CD14-positive monocyte (primary cell): ENCODE results near the gene SIK3. TPM values are rescaled to one million over a fixed set of nuclear protein-coding genes. Genes with fewer than 3 reads are reported as not detected.

Experiments
- DNase-seq, 3 donors: peaks; one replicate each; pipeline ENCODE4 v3.0.0-alpha.2; 2011 to 2022
- H2AFZ ChIP-seq: 2 replicates; pipeline ENCODE4 v1.6.0; 2012; ENCODE audit warnings: mild to moderate bottlenecking, low read depth, low read length, inconsistent platforms; ENCODE audit not compliant: insufficient read depth, poor library complexity, severe bottlenecking
- H3K27ac ChIP-seq, 2 donors: 1 replicate in 1 of 2; 2 replicates in 1 of 2; pipeline ENCODE4 v1.5.1; 2012 to 2013; ENCODE audit warnings: low read length in 2 of 2, control low read depth in 1 of 2, inconsistent platforms in 1 of 2, low read depth in 1 of 2, mild to moderate bottlenecking in 1 of 2
- H3K27me3 ChIP-seq, 2 donors: one replicate each; pipeline versions ENCODE4 v1.6.0 to v1.6.1; 2011 to 2013; ENCODE audit warnings: low read length in 2 of 2; ENCODE audit not compliant: control insufficient read depth in 2 of 2, insufficient read depth in 2 of 2
- H3K36me3 ChIP-seq, 2 donors: replicated peaks in 1 of 2; 1 replicate in 1 of 2; 2 replicates in 1 of 2; pipeline versions ENCODE4 v1.5.1 to v1.6.1; 2012 to 2013; ENCODE audit warnings: low read length in 2 of 2, control low read depth in 1 of 2, inconsistent platforms in 1 of 2, mild to moderate bottlenecking in 1 of 2; ENCODE audit not compliant: insufficient read depth in 2 of 2, control insufficient read depth in 1 of 2
- H3K4me1 ChIP-seq, 2 donors: 1 replicate in 1 of 2; 2 replicates in 1 of 2; pipeline versions ENCODE4 v1.5.1 to v1.6.1; 2012 to 2013; ENCODE audit warnings: low read length in 2 of 2, control low read depth in 1 of 2, inconsistent platforms in 1 of 2, mild to moderate bottlenecking in 1 of 2, moderate library complexity in 1 of 2; ENCODE audit not compliant: insufficient read depth in 2 of 2, control insufficient read depth in 1 of 2
- H3K4me2 ChIP-seq: replicated peaks from 2 replicates; pipeline ENCODE3; 2012; ENCODE audit warnings: low read length, moderate library complexity, mild to moderate bottlenecking; ENCODE audit not compliant: poor library complexity, severe bottlenecking; ENCODE audit errors: extremely low read depth
- H3K4me3 ChIP-seq, 3 experiments: fragments of 200-600 bp in 1 of 3; sonication (generic) in 1 of 3; replicated peaks in 1 of 3; 1 replicate in 2 of 3; 2 replicates in 1 of 3; pipeline ENCODE4 v1.5.1; 2011 to 2013; ENCODE audit warnings: low read length in 3 of 3, mild to moderate bottlenecking in 3 of 3, control low read depth in 2 of 3, low read depth in 2 of 3, inconsistent platforms in 1 of 3, moderate library complexity in 1 of 3
- H3K79me2 ChIP-seq: 2 replicates; pipeline ENCODE4 v1.6.0; 2012; ENCODE audit warnings: mild to moderate bottlenecking, control low read depth, inconsistent platforms, low read length, moderate library complexity; ENCODE audit not compliant: insufficient read depth
- H3K9ac ChIP-seq: 2 replicates; pipeline ENCODE4 v1.6.0; 2017; ENCODE audit warnings: low read length, mild to moderate bottlenecking; ENCODE audit not compliant: insufficient read depth, poor library complexity, severe bottlenecking
- H3K9me3 ChIP-seq, 2 donors: replicated peaks in 1 of 2; 1 replicate in 1 of 2; 2 replicates in 1 of 2; pipeline versions ENCODE4 v1.5.1 to v1.6.1; 2012 to 2013; ENCODE audit warnings: low read length in 2 of 2, control low read depth in 1 of 2; ENCODE audit not compliant: control insufficient read depth in 1 of 2, insufficient read depth in 1 of 2
- H4K20me1 ChIP-seq: 2 replicates; pipeline ENCODE4 v1.6.0; 2012; ENCODE audit warnings: mild to moderate bottlenecking, low read length, control low read depth, moderate library complexity; ENCODE audit not compliant: insufficient read depth
- H3K27ac Mint-ChIP-seq, 7 donors: one replicate each; pipeline ENCODE4 v1.8.0; 2020; ENCODE audit warnings: mild to moderate bottlenecking in 7 of 7, mixed read lengths in 7 of 7, moderate library complexity in 6 of 7, inconsistent platforms in 2 of 7
- H3K27me3 Mint-ChIP-seq, 3 donors: one replicate each; pipeline ENCODE4 v1.8.0; 2021 to 2022; ENCODE audit warnings: low read depth in 3 of 3, mild to moderate bottlenecking in 3 of 3, mixed read lengths in 3 of 3, moderate library complexity in 3 of 3, inconsistent platforms in 1 of 3
- H3K36me3 Mint-ChIP-seq, 2 donors: one replicate each; pipeline ENCODE4 v1.8.0; 2020; ENCODE audit warnings: mixed read lengths in 2 of 2, inconsistent platforms in 1 of 2, mild to moderate bottlenecking in 1 of 2
- H3K4me1 Mint-ChIP-seq: one replicate; pipeline ENCODE4 v1.8.0; 2020; ENCODE audit warnings: mild to moderate bottlenecking, mixed read lengths
- H3K4me3 Mint-ChIP-seq, 2 donors: one replicate each; pipeline ENCODE4 v1.8.0; 2020; ENCODE audit warnings: mild to moderate bottlenecking in 2 of 2, mixed read lengths in 2 of 2, moderate library complexity in 1 of 2
- H3K9me3 Mint-ChIP-seq, 7 donors: one replicate each; pipeline ENCODE4 v1.8.0; 2020 to 2022; ENCODE audit warnings: mixed read lengths in 7 of 7, mild to moderate bottlenecking in 6 of 7, moderate library complexity in 6 of 7, inconsistent platforms in 2 of 7
- WGBS: methylation state at CpG from one replicate; pipeline ENCODE4 v1.1.5; 2013; ENCODE audit warnings: missing lambda C conversion rate; ENCODE audit not compliant: insufficient coverage; 5-methylcytosine and 5-hydroxymethylcytosine counted together
- intact Hi-C, 2 donors: fragments of 100-400 bp; cut with micrococcal nuclease; formaldehyde crosslinking; loops; one replicate each; pipeline versions ENCODE4 v1.15.0 to v1.15.1; 2023
- polyA plus RNA-seq, 3 donors: library from polyadenylated mRNA; depleted of rRNA in 1 of 3; unstranded in 2 of 3; stranded (reverse) in 1 of 3; fragments of 300-500 nt in 2 of 3; fragments of >200 nt in 1 of 3; fragmentation: Illumina TruSeq in 2 of 3; gene quantifications; 1 replicate in 2 of 3; 2 replicates in 1 of 3; pipeline ENCODE4 v1.2.3, GENCODE V29; 2012 to 2021
- TF ChIP-seq, protein P1 (sequence below): fragments of 200-600 bp; IDR thresholded peaks from one replicate; pipeline ENCODE4 v1.8.0; 2022; ENCODE audit warnings: antibody characterized with exemption, mild to moderate bottlenecking

Gene SIK3
- polyA plus RNA-seq, 3 donors, result 18.3 to 142 (median 20.0) TPM

DNA sequence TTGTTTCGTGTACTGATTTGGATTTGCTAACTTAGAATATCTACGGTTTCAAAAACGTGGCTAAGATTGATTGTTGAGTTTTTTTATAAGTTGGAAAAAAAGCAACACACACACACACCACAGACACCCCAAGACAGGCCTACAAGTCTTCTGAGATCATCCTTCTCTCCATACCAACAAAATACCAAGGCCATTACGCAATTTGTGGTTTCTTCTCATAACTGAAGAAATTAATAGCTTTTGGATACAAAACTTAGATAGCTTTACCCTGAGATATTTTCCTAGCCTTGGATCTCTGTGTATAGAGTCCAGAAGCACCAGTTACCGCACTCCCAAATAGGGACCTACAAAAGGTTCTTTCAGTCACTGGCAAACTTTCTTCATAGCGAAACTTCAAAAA, 113.6 kb downstream of the SIK3 start:
- H3K9ac ChIP-seq, result peak overlapping the region; percentile 39
- peak overlapping the region in 1 of 3 experiments; percentile 64 for H3K4me3 ChIP-seq
- WGBS, result no CpG with 5 or more reads among the region's 6 CpGs
- peaks cover 4% of the 10 kb centered on the region in 2 donors for H3K36me3 Mint-ChIP-seq
- peaks cover 88% of the 10 kb centered on the region for H3K4me1 Mint-ChIP-seq
- H3K4me2 ChIP-seq, result peak overlapping the region; percentile 74
- H3K9me3 ChIP-seq, result no peaks in the 10 kb centered on the region
- no peaks in the 10 kb centered on the region for H3K36me3 ChIP-seq
- peaks cover 99% of the 10 kb centered on the region in 2 donors for H3K4me1 ChIP-seq
- no peaks in the 10 kb centered on the region for H3K9me3 Mint-ChIP-seq
- DNase-seq, result peak; percentile 56 to 89 (median 79)
- H3K4me3 Mint-ChIP-seq, result peak overlapping the region in 1 of 2 donors; percentile 57
- intact Hi-C loops, result loop anchor here in 1 of 2 donors (5.0 kb wide), 1 partner anchor 113 kb away; the partner anchor contains the start of gene SIK3
- TF ChIP-seq, protein P1, sequence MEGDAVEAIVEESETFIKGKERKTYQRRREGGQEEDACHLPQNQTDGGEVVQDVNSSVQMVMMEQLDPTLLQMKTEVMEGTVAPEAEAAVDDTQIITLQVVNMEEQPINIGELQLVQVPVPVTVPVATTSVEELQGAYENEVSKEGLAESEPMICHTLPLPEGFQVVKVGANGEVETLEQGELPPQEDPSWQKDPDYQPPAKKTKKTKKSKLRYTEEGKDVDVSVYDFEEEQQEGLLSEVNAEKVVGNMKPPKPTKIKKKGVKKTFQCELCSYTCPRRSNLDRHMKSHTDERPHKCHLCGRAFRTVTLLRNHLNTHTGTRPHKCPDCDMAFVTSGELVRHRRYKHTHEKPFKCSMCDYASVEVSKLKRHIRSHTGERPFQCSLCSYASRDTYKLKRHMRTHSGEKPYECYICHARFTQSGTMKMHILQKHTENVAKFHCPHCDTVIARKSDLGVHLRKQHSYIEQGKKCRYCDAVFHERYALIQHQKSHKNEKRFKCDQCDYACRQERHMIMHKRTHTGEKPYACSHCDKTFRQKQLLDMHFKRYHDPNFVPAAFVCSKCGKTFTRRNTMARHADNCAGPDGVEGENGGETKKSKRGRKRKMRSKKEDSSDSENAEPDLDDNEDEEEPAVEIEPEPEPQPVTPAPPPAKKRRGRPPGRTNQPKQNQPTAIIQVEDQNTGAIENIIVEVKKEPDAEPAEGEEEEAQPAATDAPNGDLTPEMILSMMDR, result no peak
- H3K79me2 ChIP-seq, result peaks cover 83% of the 10 kb centered on the region
- peak overlapping the region; percentile 92 to 98 (median 95) for H3K27ac Mint-ChIP-seq
- H3K27me3 Mint-ChIP-seq, result peaks cover 0 to 2% (median 0%) of the 10 kb centered on the region in 3 donors
- H3K27ac ChIP-seq, result peak overlapping the region; percentile 89 to 90
- H4K20me1 ChIP-seq, result no peaks in the 10 kb centered on the region
- no peaks in the 10 kb centered on the region for H3K27me3 ChIP-seq
- H2AFZ ChIP-seq, result no peak overlapping the region

DNA sequence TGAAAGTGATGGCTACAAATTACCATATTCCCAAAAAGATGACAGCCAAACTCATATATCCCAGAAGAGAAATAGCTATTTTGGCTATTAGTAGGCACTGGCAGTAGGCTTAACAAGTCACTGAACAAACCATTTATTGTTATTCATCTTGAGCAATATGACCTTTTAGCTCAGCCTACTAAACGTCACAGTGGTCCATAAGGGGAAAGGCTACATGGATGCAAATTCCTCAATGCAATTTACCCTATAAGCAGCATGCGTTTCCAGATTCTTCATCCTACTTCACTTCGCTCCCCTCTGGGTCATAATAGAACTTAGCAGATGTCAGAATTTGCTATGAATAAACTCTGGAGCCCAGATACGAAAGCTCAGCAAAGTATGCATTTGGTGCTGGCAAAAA, 114.0 kb downstream of the SIK3 start:
- peak in 2 of 3 donors; percentile 36 to 46 for DNase-seq
- Mint-ChIP-seq H3K4me1 (peaks cover 88% of the 10 kb centered on the region), H3K27ac (peak overlapping the region; percentile 92 to 98 (median 95)), H3K4me3 (peak overlapping the region in 1 of 2 donors; percentile 57), H3K36me3 (peaks cover 4% of the 10 kb centered on the region in 2 donors), H3K9me3 (no peaks in the 10 kb centered on the region), H3K27me3 (peaks cover 0 to 2% (median 0%) of the 10 kb centered on the region in 3 donors)
- intact Hi-C loops, result loop anchor here in 1 of 2 donors (5.0 kb wide), 1 partner anchor 113 kb away; the partner anchor contains the start of gene SIK3
- peak overlapping the region; percentile 39 for H3K9ac ChIP-seq
- 0% methylated on average over 1 of the region's 4 CpGs for WGBS
- H3K4me3 ChIP-seq, result peak overlapping the region in 1 of 3 experiments; percentile 64
- peaks cover 83% of the 10 kb centered on the region for H3K79me2 ChIP-seq
- peaks cover 98 to 99% of the 10 kb centered on the region in 2 donors for H3K4me1 ChIP-seq
- H3K36me3 ChIP-seq, result no peaks in the 10 kb centered on the region
- no peak overlapping the region for H2AFZ ChIP-seq
- no peaks in the 10 kb centered on the region for H3K27me3 ChIP-seq
- no peaks in the 10 kb centered on the region for H4K20me1 ChIP-seq
- H3K9me3 ChIP-seq, result no peaks in the 10 kb centered on the region
- H3K4me2 ChIP-seq, result peak overlapping the region; percentile 74
- H3K27ac ChIP-seq, result peak overlapping the region; percentile 89 to 90
- TF ChIP-seq, protein P1, result no peak
